Measurements from ENCODE around the gene GRM1. TPM values are rescaled to one million over a fixed set of nuclear protein-coding genes. Genes with fewer than 3 reads are reported as not detected.

GRM1 gene
- polyA plus RNA-seq, 3 donors, result 0.20 to 0.24 (median 0.22) TPM

- DNase-seq (ENCODE audit: low read depth in 3 of 3, low spot score in 2 of 3), result no peak
These were observed 281.8 kb downstream of the GRM1 start for GRCh38 chr6:146310628-146311027.

- DNase-seq (ENCODE audit: low read depth in 3 of 3, low spot score in 2 of 3), result no peak
These were observed 282.2 kb downstream of the GRM1 start for GRCh38 chr6:146311079-146311478.

GRCh38 chr6:146312608-146313007 lies 283.7 kb downstream of the GRM1 start:
- no peak for DNase-seq (ENCODE audit: low read depth in 3 of 3, low spot score in 2 of 3)

GRCh38 chr6:146315381-146316174 lies 286.7 kb downstream of the GRM1 start:
- no peak for DNase-seq (ENCODE audit: low read depth in 3 of 3, low spot score in 2 of 3)

- DNase-seq (ENCODE audit: low read depth in 3 of 3, low spot score in 2 of 3), result no peak
These were observed 287.3 kb downstream of the GRM1 start for GRCh38 chr6:146316175-146316495.

GRCh38 chr6:146331013-146331412 lies 302.2 kb downstream of the GRM1 start:
- no peak for DNase-seq (ENCODE audit: low read depth in 3 of 3, low spot score in 2 of 3)

GRCh38 chr6:146335336-146335735 lies 306.5 kb downstream of the GRM1 start:
- DNase-seq (ENCODE audit: low read depth in 3 of 3, low spot score in 2 of 3), result no peak

GRCh38 chr6:146336191-146336590 lies 307.3 kb downstream of the GRM1 start:
- no peak for DNase-seq (ENCODE audit: low read depth in 3 of 3, low spot score in 2 of 3)

GRCh38 chr6:146337376-146337775 lies 308.5 kb downstream of the GRM1 start:
- DNase-seq (ENCODE audit: low read depth in 3 of 3, low spot score in 2 of 3), result no peak

GRCh38 chr6:146339716-146340115 lies 310.9 kb downstream of the GRM1 start:
- no peak for DNase-seq (ENCODE audit: low read depth in 3 of 3, low spot score in 2 of 3)

- DNase-seq (ENCODE audit: low read depth in 3 of 3, low spot score in 2 of 3), result no peak
These were observed 312.8 kb downstream of the GRM1 start for GRCh38 chr6:146341493-146342230.

GRCh38 chr6:146345598-146345997 lies 316.7 kb downstream of the GRM1 start:
- DNase-seq (ENCODE audit: low read depth in 3 of 3, low spot score in 2 of 3), result no peak

GRCh38 chr6:146347090-146347489 lies 318.2 kb downstream of the GRM1 start:
- no peak for DNase-seq (ENCODE audit: low read depth in 3 of 3, low spot score in 2 of 3)

- no peak for DNase-seq (ENCODE audit: low read depth in 3 of 3, low spot score in 2 of 3)
These were observed 318.8 kb downstream of the GRM1 start for GRCh38 chr6:146347690-146348089.

- DNase-seq (ENCODE audit: low read depth in 3 of 3, low spot score in 2 of 3), result no peak
These were observed 322.2 kb downstream of the GRM1 start for GRCh38 chr6:146351018-146351417.

GRCh38 chr6:146352163-146352562 lies 323.3 kb downstream of the GRM1 start:
- no peak for DNase-seq (ENCODE audit: low read depth in 3 of 3, low spot score in 2 of 3)

- DNase-seq (ENCODE audit: low read depth in 3 of 3, low spot score in 2 of 3), result no peak
These were observed 325.6 kb downstream of the GRM1 start for GRCh38 chr6:146354451-146354850.

- no peak for DNase-seq (ENCODE audit: low read depth in 3 of 3, low spot score in 2 of 3)
These were observed 326.7 kb downstream of the GRM1 start for GRCh38 chr6:146355521-146356100.

- DNase-seq (ENCODE audit: low read depth in 3 of 3, low spot score in 2 of 3), result no peak
These were observed 328.9 kb downstream of the GRM1 start for GRCh38 chr6:146357578-146358430.

- no peak for DNase-seq (ENCODE audit: low read depth in 3 of 3, low spot score in 2 of 3)
These were observed 329.7 kb downstream of the GRM1 start for GRCh38 chr6:146358431-146359046.

- DNase-seq (ENCODE audit: low read depth in 3 of 3, low spot score in 2 of 3), result no peak
These were observed 330.3 kb downstream of the GRM1 start for GRCh38 chr6:146359131-146359530.
